IMR-90 (cell line): Measurements from ENCODE around the gene ADAP1. TPM values are rescaled to one million over a fixed set of nuclear protein-coding genes. Genes with fewer than 3 reads are reported as not detected.

Experiments used
- ATAC-seq: fragments of 200-7000 bp; cut with Tn5 transposase; 2 replicates; pipeline ENCODE4 v1.9.1; 2020; ENCODE audit warnings: low read depth, mild to moderate bottlenecking, moderate library complexity
- BruUV-seq: library from RNA; stranded (reverse); fragments of 400-500 nt; replicated peaks from 2 replicates; lab custom pipeline; 2021; lab: Mats Ljungman, UMichigan
- CTCF ChIA-PET: fragments of 300-600 bp; formaldehyde crosslinking; extraction: SDS; loops from one replicate; lab custom pipeline; 2021; ENCODE audit warnings: antibody characterized with exemption; lab: Yijun Ruan, JAX
- POLR2A ChIA-PET: fragments of 300-600 bp; sonication (Branson Sonifier 250); formaldehyde crosslinking; loops from one replicate; lab custom pipeline; 2022; ENCODE audit warnings: antibody characterized with exemption; ENCODE audit not compliant: unreplicated experiment; lab: Charles Lee
- DNase-seq: peaks from one replicate; pipeline ENCODE4 v3.0.0; 2013
- H2AFZ ChIP-seq: replicated peaks from 2 replicates; pipeline ENCODE3; 2013; ENCODE audit warnings: low read length, mild to moderate bottlenecking; ENCODE audit not compliant: poor library complexity
- H2AK5ac ChIP-seq: 2 replicates; pipeline ENCODE4 v1.6.1; 2013; ENCODE audit warnings: low read depth, low read length, inconsistent platforms
- H2AK9ac ChIP-seq: replicated peaks from 2 replicates; pipeline ENCODE3; 2013; ENCODE audit warnings: mild to moderate bottlenecking, low read depth, low read length, moderate library complexity; ENCODE audit not compliant: poor library complexity
- H2BK120ac ChIP-seq: 2 replicates; pipeline ENCODE4 v1.6.1; 2013; ENCODE audit warnings: low read depth, low read length, inconsistent platforms
- H2BK15ac ChIP-seq: 3 replicates; pipeline ENCODE4 v1.6.1; 2013; ENCODE audit warnings: low read depth, low read length, inconsistent platforms
- H2BK20ac ChIP-seq: 2 replicates; pipeline ENCODE4 v1.6.1; 2013; ENCODE audit warnings: low read depth, mild to moderate bottlenecking, inconsistent platforms, low read length, moderate library complexity
- H2BK5ac ChIP-seq: 2 replicates; pipeline ENCODE4 v1.6.1; 2013; ENCODE audit warnings: mild to moderate bottlenecking, low read depth, low read length, inconsistent platforms; ENCODE audit not compliant: poor library complexity, severe bottlenecking
- H3K14ac ChIP-seq: replicated peaks from 2 replicates; pipeline ENCODE4 v1.6.1; 2013; ENCODE audit warnings: low read depth, low read length, inconsistent platforms
- H3K18ac ChIP-seq: 2 replicates; pipeline ENCODE4 v1.6.1; 2013; ENCODE audit warnings: low read depth, low read length, control low read depth
- H3K23ac ChIP-seq: 2 replicates; pipeline ENCODE4 v1.6.1; 2013; ENCODE audit warnings: low read depth, low read length, inconsistent platforms
- H3K27ac ChIP-seq: 2 replicates; pipeline ENCODE4 v1.5.1; 2013; ENCODE audit warnings: mild to moderate bottlenecking, control low read depth, low read length; ENCODE audit not compliant: insufficient read depth
- H3K27me3 ChIP-seq: 2 replicates; pipeline ENCODE4 v1.6.1; 2013; ENCODE audit warnings: low read length; ENCODE audit not compliant: control insufficient read depth, insufficient read depth
- H3K36me3 ChIP-seq: 2 replicates; pipeline ENCODE4 v1.6.1; 2013; ENCODE audit warnings: low read length, mixed read lengths; ENCODE audit not compliant: control insufficient read depth, insufficient read depth
- H3K4ac ChIP-seq: 2 replicates; pipeline ENCODE4 v1.6.1; 2013; ENCODE audit warnings: low read depth, low read length, inconsistent platforms
- H3K4me1 ChIP-seq: 2 replicates; pipeline ENCODE4 v1.6.1; 2013; ENCODE audit warnings: low read length, mixed read lengths; ENCODE audit not compliant: control insufficient read depth, insufficient read depth
- H3K4me2 ChIP-seq: 2 replicates; pipeline ENCODE4 v1.6.1; 2013; ENCODE audit warnings: low read depth, mild to moderate bottlenecking, control low read depth, low read length, moderate library complexity
- H3K4me3 ChIP-seq: 2 replicates; pipeline ENCODE4 v1.5.1; 2013; ENCODE audit warnings: low read depth, mild to moderate bottlenecking, control low read depth, low read length, moderate library complexity; ENCODE audit not compliant: insufficient read depth
- H3K56ac ChIP-seq: 2 replicates; pipeline ENCODE4 v1.6.1; 2013; ENCODE audit warnings: low read length, inconsistent platforms; ENCODE audit not compliant: insufficient read depth; ENCODE audit errors: extremely low read depth
- H3K79me1 ChIP-seq, 2 experiments: 2 replicates each; pipeline ENCODE4 v1.6.1; 2013; ENCODE audit warnings: low read length in 2 of 2, inconsistent platforms in 1 of 2, low read depth in 1 of 2
- H3K9ac ChIP-seq: 2 replicates; pipeline ENCODE4 v1.6.1; 2013; ENCODE audit warnings: low read depth, low read length, control low read depth
- H3K9me1 ChIP-seq: 2 replicates; pipeline ENCODE4 v1.6.1; 2013; ENCODE audit warnings: low read length, inconsistent platforms; ENCODE audit not compliant: insufficient read depth
- H3K9me3 ChIP-seq: 2 replicates; pipeline ENCODE4 v1.6.1; 2013; ENCODE audit warnings: low read length; ENCODE audit not compliant: control insufficient read depth, insufficient read depth
- H4K20me1 ChIP-seq: 2 replicates; pipeline ENCODE4 v1.6.1; 2013; ENCODE audit warnings: low read length, inconsistent platforms; ENCODE audit not compliant: insufficient read depth
- H4K5ac ChIP-seq: 2 replicates; pipeline ENCODE4 v1.6.1; 2013; ENCODE audit warnings: mild to moderate bottlenecking, low read depth, low read length, control low read depth
- H4K8ac ChIP-seq, 2 experiments: 2 replicates each; pipeline ENCODE4 v1.6.1; 2013; ENCODE audit warnings: low read depth in 2 of 2, low read length in 2 of 2, control low read depth in 1 of 2, inconsistent platforms in 1 of 2
- H4K91ac ChIP-seq: 2 replicates; pipeline ENCODE4 v1.6.1; 2013; ENCODE audit warnings: low read depth, low read length, inconsistent platforms; ENCODE audit not compliant: insufficient read depth
- BHLHE40 ChIP-seq: fragments of 150-350 bp; IDR thresholded peaks from 2 replicates; pipeline ENCODE4 v1.6.1; 2016; ENCODE audit warnings: mild to moderate bottlenecking, low read depth, low read length
- CEBPB ChIP-seq: IDR thresholded peaks from 2 replicates; pipeline ENCODE4 v1.6.1; 2012; ENCODE audit warnings: low read depth, low read length, improper control_type of control experiment
- FOS ChIP-seq: fragments of 150-350 bp; IDR thresholded peaks from 2 replicates; pipeline ENCODE4 v1.6.1; 2016; ENCODE audit warnings: low read depth, low read length
- MAFK ChIP-seq: IDR thresholded peaks from 2 replicates; pipeline ENCODE4 v1.6.1; 2012; ENCODE audit warnings: low read depth, low read length, improper control_type of control experiment
- MAZ ChIP-seq: IDR thresholded peaks from 2 replicates; pipeline ENCODE4 v1.6.1; 2012; ENCODE audit warnings: low read depth, mild to moderate bottlenecking, low read length, improper control_type of control experiment, moderate library complexity, borderline replicate concordance
- NFE2L2 ChIP-seq: fragments of 150-350 bp; IDR thresholded peaks from 2 replicates; pipeline ENCODE4 v1.6.1; 2016; ENCODE audit warnings: low read depth, mild to moderate bottlenecking, low read length
- POLR2A ChIP-seq: IDR thresholded peaks from 2 replicates; pipeline ENCODE4 v1.6.1; 2012; ENCODE audit warnings: mild to moderate bottlenecking, low read depth, low read length
- RAD21 ChIP-seq: IDR thresholded peaks from 2 replicates; pipeline ENCODE4 v1.6.1; 2012; ENCODE audit warnings: low read length, improper control_type of control experiment
- RFX5 ChIP-seq: IDR thresholded peaks from 2 replicates; pipeline ENCODE4 v1.8.0; 2012; ENCODE audit warnings: low read depth, mild to moderate bottlenecking, low read length, moderate library complexity
- SMC3 ChIP-seq: fragments of 150-350 bp; IDR thresholded peaks from 2 replicates; pipeline ENCODE4 v1.6.1; 2016; ENCODE audit warnings: low read depth, mild to moderate bottlenecking, antibody characterized with exemption, low read length, moderate library complexity
- WGBS, 2 experiments: methylation state at CpG; one replicate each; pipeline versions ENCODE4 v1.1.5 to v1.1.7; 2013; ENCODE audit warnings: missing lambda C conversion rate in 2 of 2; ENCODE audit not compliant: insufficient read length in 1 of 2; ENCODE audit errors: extremely low coverage in 2 of 2; 5-methylcytosine and 5-hydroxymethylcytosine counted together
- dilution Hi-C: fragments of 300-500 bp; cut with HindIII; formaldehyde crosslinking; loops from one replicate; pipeline ENCODE4 v1.14.3; 2018; ENCODE audit warnings: low sequenced_read_pairs; ENCODE audit not compliant: unreplicated experiment
- in situ Hi-C: fragments of 300-500 bp; cut with MboI; formaldehyde crosslinking; loops from 3 replicates; pipeline ENCODE4 v1.14.3; 2019; ENCODE audit warnings: low sequenced_read_pairs, inconsistent platforms, mixed read lengths
- intact Hi-C: fragments of 100-400 bp; cut with micrococcal nuclease; formaldehyde crosslinking; loops from 2 replicates; pipeline ENCODE4 v1.10.0; 2022
- polyA plus RNA-seq, 3 experiments: library from polyadenylated mRNA; depleted of rRNA; stranded (reverse); fragments of >200 nt; gene quantifications; 2 replicates each; pipeline ENCODE4 v1.2.3, GENCODE V29; 2012; ENCODE audit warnings: low replicate concordance in 1 of 3
- total RNA-seq: library from RNA; depleted of rRNA; stranded (reverse); fragments of >200 nt; gene quantifications from 2 replicates; pipeline ENCODE4 v1.2.3, GENCODE V29; 2012

Gene ADAP1
- total and polyA plus RNA-seq, 2 of the 4 experiments (the other 2 are of a cell fraction): 1.4 to 2.0 TPM

DNA sequence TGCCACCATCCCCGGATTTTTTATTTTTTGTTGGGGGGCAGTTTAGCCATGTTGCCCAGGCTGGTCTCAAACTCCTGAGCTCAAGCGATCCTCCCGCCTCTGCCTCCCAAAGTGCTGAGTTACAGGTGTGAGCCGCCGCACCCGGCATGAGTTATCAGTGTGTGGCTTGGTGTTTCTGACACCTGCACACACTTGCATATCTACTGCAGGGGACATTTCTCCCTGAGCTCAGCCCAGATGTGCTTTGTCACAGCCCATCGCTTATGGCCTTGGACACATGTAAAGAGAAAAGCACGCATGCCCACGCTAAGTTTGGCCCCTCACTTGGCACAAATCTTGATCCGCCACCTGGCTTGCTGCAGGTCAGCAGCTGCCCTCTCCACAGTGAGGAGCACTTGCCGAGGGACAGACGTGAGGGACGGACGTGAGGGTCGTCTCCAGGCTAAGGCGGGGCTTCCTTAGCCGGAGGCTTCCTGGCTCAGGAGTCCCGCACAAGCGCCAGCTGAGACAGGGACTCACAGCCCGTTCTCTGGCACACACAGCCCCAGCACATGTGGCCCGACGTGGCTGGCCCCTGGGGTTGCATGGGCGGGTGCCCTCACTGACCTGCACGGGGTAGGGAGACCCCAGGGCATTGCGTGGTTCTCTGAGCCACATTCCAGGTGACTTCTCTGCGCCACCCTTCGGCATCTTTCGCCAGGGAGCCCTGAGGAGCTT is 40.3 kb upstream of the ADAP1 start:
- H3K79me1 ChIP-seq: no peaks in the 10 kb centered on the region
- H2BK120ac ChIP-seq: no peak overlapping the region
- no peak overlapping the region for H3K9ac ChIP-seq
- WGBS, 2 experiments: 64% methylated on average over 18 of the region's 28 CpGs; no CpG with 5 or more reads in 1 of the 2 experiments
- no peak overlapping the region for H2BK15ac ChIP-seq
- no peak overlapping the region for H3K4me3 ChIP-seq
- in situ Hi-C loops (loop anchor here (5.0 to 10.0 kb wide), 2 partner anchors 68 to 180 kb away; no protein-coding TSS in a partner anchor), dilution Hi-C loops (no loop called here), intact Hi-C loops (no loop called here)
- H3K18ac ChIP-seq: no peak overlapping the region
- H3K4ac ChIP-seq: no peak overlapping the region
- no peak overlapping the region for H2BK20ac ChIP-seq
- no peak overlapping the region for H4K91ac ChIP-seq
- H3K27me3 ChIP-seq: no peaks in the 10 kb centered on the region
- H4K8ac ChIP-seq: no peak overlapping the region
- no peak overlapping the region for H3K4me2 ChIP-seq
- POLR2A ChIA-PET: no interaction called here
- TF ChIP-seq FOS (no peak), NFE2L2 (no peak), SMC3 (no peak), RAD21 (no peak), MAZ (no peak), CEBPB (no peak), BHLHE40 (no peak), POLR2A (no peak), MAFK (no peak), RFX5 (no peak)
- H2AFZ ChIP-seq: no peak overlapping the region
- no peak overlapping the region for H2AK5ac ChIP-seq
- H3K23ac ChIP-seq: no peak overlapping the region
- DNase-seq (no peak), ATAC-seq (no peak)
- no peaks in the 10 kb centered on the region for H3K9me3 ChIP-seq
- no peak overlapping the region for H3K56ac ChIP-seq
- H2BK5ac ChIP-seq: no peak overlapping the region
- no peak overlapping the region for H2AK9ac ChIP-seq
- peaks cover 9% of the 10 kb centered on the region for H4K20me1 ChIP-seq
- no peak overlapping the region for H3K14ac ChIP-seq
- H3K27ac ChIP-seq: no peak overlapping the region
- no peaks in the 10 kb centered on the region for H3K4me1 ChIP-seq
- CTCF ChIA-PET: interaction anchor here (2.6 to 3.7 kb wide), 2 partner anchors 65 to 71 kb away, joined by 25 to 60 read pairs; no protein-coding TSS in a partner anchor
- H3K36me3 ChIP-seq: peaks cover 7% of the 10 kb centered on the region; the same call in 1 of the 2 replicates
- H3K9me1 ChIP-seq: no peaks in the 10 kb centered on the region
- H4K5ac ChIP-seq: no peak overlapping the region
- no TSS peak for BruUV-seq
